HEK293 (cell line): Measurements from ENCODE around the gene RPEL1.
A peak's percentile ranks its signal among the peaks of the same experiment; 100 is the strongest.

Experiments used
- CTCF ChIA-PET: fragments of 350-600 bp; formaldehyde crosslinking; extraction: SDS; loops from one replicate; lab custom pipeline; 2021; ENCODE audit warnings: antibody characterized with exemption; lab: Yijun Ruan, JAX
- POLR2A ChIA-PET: fragments of 300-600 bp; formaldehyde crosslinking; extraction: SDS; loops from one replicate; lab custom pipeline; 2020; ENCODE audit warnings: antibody characterized with exemption, inconsistent platforms; lab: Yijun Ruan, JAX
- H3K27ac ChIP-seq: fragments of 200-500 bp; sonication (Bioruptor generic); 2 replicates; pipeline ENCODE4 v1.5.1; 2014; ENCODE audit warnings: low read depth, low read length, control low read depth, inconsistent platforms; ENCODE audit errors: extremely low read depth
- H3K36me3 ChIP-seq, 2 experiments: fragments of 200-500 bp in 1 of 2; sonication (Bioruptor generic) in 1 of 2; 1 replicate in 1 of 2; 2 replicates in 1 of 2; pipeline ENCODE4 v1.5.1; 2014 to 2017; ENCODE audit warnings: inconsistent platforms in 2 of 2, low read length in 2 of 2; ENCODE audit not compliant: control insufficient read depth in 2 of 2, insufficient read depth in 1 of 2
- H3K4me1 ChIP-seq: fragments of 200-500 bp; sonication (Bioruptor generic); 2 replicates; pipeline ENCODE4 v1.5.1; 2014; ENCODE audit warnings: mild to moderate bottlenecking, low read length, inconsistent platforms; ENCODE audit not compliant: control insufficient read depth, insufficient read depth
- H3K4me3 ChIP-seq: 2 replicates; pipeline ENCODE4 v1.5.1; 2011; ENCODE audit warnings: low read depth, mild to moderate bottlenecking, control low read depth, low read length, moderate library complexity
- H3K9me3 ChIP-seq: fragments of 200-500 bp; sonication (Bioruptor generic); 2 replicates; pipeline ENCODE4 v1.5.1; 2014; ENCODE audit warnings: low read depth, low read length, inconsistent platforms; ENCODE audit not compliant: control insufficient read depth, insufficient read depth
- AEBP2 ChIP-seq: fragments of 450-650 bp; formaldehyde crosslinking; IDR thresholded peaks from 2 replicates; pipeline ENCODE4 v1.5.1; 2016; ENCODE audit warnings: missing biosample characterization, missing genetic modification characterization, borderline replicate concordance
- CTCF ChIP-seq: fragments of 450-650 bp; formaldehyde crosslinking; IDR thresholded peaks from 2 replicates; pipeline ENCODE4 v1.5.1; 2016; ENCODE audit warnings: missing biosample characterization, missing genetic modification characterization
- MYNN ChIP-seq: fragments of 450-650 bp; formaldehyde crosslinking; IDR thresholded peaks from 2 replicates; pipeline ENCODE4 v1.5.1; 2016; ENCODE audit warnings: missing biosample characterization, missing genetic modification characterization, borderline replicate concordance
- PRDM1 ChIP-seq: fragments of 450-650 bp; formaldehyde crosslinking; IDR thresholded peaks from 2 replicates; pipeline ENCODE4; 2016; ENCODE audit warnings: missing biosample characterization, missing genetic modification characterization
- SP2 ChIP-seq: fragments of 450-650 bp; formaldehyde crosslinking; IDR thresholded peaks from 2 replicates; pipeline ENCODE4 v1.5.1; 2016; ENCODE audit warnings: missing biosample characterization, missing genetic modification characterization
- TRIM28 ChIP-seq: IDR thresholded peaks from 2 replicates; pipeline ENCODE4 v1.6.1; 2011; ENCODE audit warnings: low read length, control low read depth, borderline replicate concordance
- WT1 ChIP-seq: fragments of 450-650 bp; formaldehyde crosslinking; IDR thresholded peaks from 2 replicates; pipeline ENCODE4 v1.5.1; 2016; ENCODE audit warnings: missing biosample characterization, missing genetic modification characterization
- ZBTB17 ChIP-seq: fragments of 450-650 bp; formaldehyde crosslinking; IDR thresholded peaks from 2 replicates; pipeline ENCODE4 v1.5.1; 2016; ENCODE audit warnings: missing biosample characterization, missing genetic modification characterization
- ZBTB48 ChIP-seq: fragments of 450-650 bp; formaldehyde crosslinking; IDR thresholded peaks from 2 replicates; pipeline ENCODE4 v1.5.1; 2016; ENCODE audit warnings: missing biosample characterization, missing genetic modification characterization
- ZFP3 ChIP-seq: fragments of 450-650 bp; formaldehyde crosslinking; IDR thresholded peaks from 2 replicates; pipeline ENCODE4 v1.5.1; 2016; ENCODE audit warnings: low read depth, missing biosample characterization, missing genetic modification characterization
- ZFP41 ChIP-seq: fragments of 450-650 bp; formaldehyde crosslinking; IDR thresholded peaks from 2 replicates; pipeline ENCODE4 v1.5.1; 2016; ENCODE audit warnings: missing biosample characterization, missing genetic modification characterization, borderline replicate concordance
- ZFP69B ChIP-seq: fragments of 450-650 bp; formaldehyde crosslinking; IDR thresholded peaks from 2 replicates; pipeline ENCODE4 v1.5.1; 2016; ENCODE audit warnings: missing biosample characterization, missing genetic modification characterization
- ZIC2 ChIP-seq: fragments of 450-650 bp; formaldehyde crosslinking; IDR thresholded peaks from 2 replicates; pipeline ENCODE4 v1.5.1; 2016; ENCODE audit warnings: missing biosample characterization, missing genetic modification characterization
- ZNF114 ChIP-seq: fragments of 450-650 bp; formaldehyde crosslinking; IDR thresholded peaks from 2 replicates; pipeline ENCODE4 v1.5.0; 2017; ENCODE audit warnings: missing biosample characterization, missing genetic modification characterization
- ZNF148 ChIP-seq: fragments of 450-650 bp; formaldehyde crosslinking; IDR thresholded peaks from 2 replicates; pipeline ENCODE4 v1.5.0; 2017; ENCODE audit warnings: missing biosample characterization, missing genetic modification characterization, borderline replicate concordance
- ZNF155 ChIP-seq: fragments of 450-650 bp; formaldehyde crosslinking; IDR thresholded peaks from 2 replicates; pipeline ENCODE4 v1.5.1; 2016; ENCODE audit warnings: missing biosample characterization, missing genetic modification characterization
- ZNF354C ChIP-seq: fragments of 450-650 bp; formaldehyde crosslinking; IDR thresholded peaks from 2 replicates; pipeline ENCODE4 v1.5.1; 2016; ENCODE audit warnings: missing biosample characterization, missing genetic modification characterization, low read depth, borderline replicate concordance
- ZNF362 ChIP-seq: fragments of 450-650 bp; formaldehyde crosslinking; IDR thresholded peaks from 2 replicates; pipeline ENCODE4 v1.5.1; 2016; ENCODE audit warnings: missing biosample characterization, missing genetic modification characterization
- ZNF394 ChIP-seq: fragments of 450-650 bp; formaldehyde crosslinking; IDR thresholded peaks from 2 replicates; pipeline ENCODE4 v1.5.1; 2016; ENCODE audit warnings: missing biosample characterization, missing genetic modification characterization, mild to moderate bottlenecking, moderate library complexity, borderline replicate concordance
- ZNF639 ChIP-seq: fragments of 450-650 bp; formaldehyde crosslinking; IDR thresholded peaks from 2 replicates; pipeline ENCODE4 v1.5.1; 2016; ENCODE audit warnings: missing biosample characterization, missing genetic modification characterization
- ZSCAN16 ChIP-seq: fragments of 450-650 bp; formaldehyde crosslinking; IDR thresholded peaks from 2 replicates; pipeline ENCODE4 v1.5.1; 2016; ENCODE audit warnings: missing biosample characterization, missing genetic modification characterization
- ZSCAN23 ChIP-seq: fragments of 450-650 bp; formaldehyde crosslinking; IDR thresholded peaks from 2 replicates; pipeline ENCODE4 v1.5.1; 2016; ENCODE audit warnings: missing biosample characterization, missing genetic modification characterization

The RPEL1 gene

GRCh38 chr10:103241262-103242011 lies 4.2 kb upstream of the RPEL1 start (continued):
- TF ChIP-seq ZNF148 (tag by site-specific recombination): no peak
- no peak for TF ChIP-seq ZFP69B
- TF ChIP-seq ZFP3 (tag by site-specific recombination): no peak
- TF ChIP-seq ZBTB48: peak; percentile 72
- TF ChIP-seq ZNF354C (tag by site-specific recombination): no peak

- Histone ChIP-seq H3K9me3 (no peaks in the 10 kb centered on the region), H3K27ac (no peak overlapping the region), H3K36me3 (no peaks in the 10 kb centered on the region), H3K4me3 (no peak overlapping the region), H3K4me1 (peaks cover 6% of the 10 kb centered on the region; the same call in 1 of the 2 replicates)
- ChIA-PET CTCF (interaction anchor here (0.6 to 2.1 kb wide), 41 partner anchors 10 to 566 kb away, joined by 3 to 13 read pairs (median 4); partner anchors contain the start of genes CNNM2, CYP17A1, INA and NT5C2), POLR2A (interaction anchor here (0.6 to 1.3 kb wide), 3 partner anchors 51 to 74 kb away, joined by 3 to 5 read pairs (median 3); no protein-coding TSS in a partner anchor)
- TF ChIP-seq ZIC2 (no peak), ZSCAN23 (tag by site-specific recombination) (no peak), SP2 (tag by site-specific recombination) (no peak), CTCF (tag by site-specific recombination) (peak; percentile 42; the same call in 1 of the 2 replicates), PRDM1 (no peak), ZNF362 (tag by site-specific recombination) (no peak), ZNF394 (tag by site-specific recombination) (0 out of 2 replicates have a peak, but pooled peaks have one; percentile 23), AEBP2 (no peak), ZSCAN16 (no peak), ZNF114 (tag by site-specific recombination) (no peak), ZNF639 (tag by site-specific recombination) (no peak), ZNF155 (tag by site-specific recombination) (no peak), TRIM28 (no peak), ZFP41 (tag by site-specific recombination) (no peak), MYNN (no peak), ZBTB17 (peak; percentile 47), WT1 (tag by site-specific recombination) (no peak), ZNF148 (tag by site-specific recombination) (no peak)
Measured at GRCh38 chr10:103244666-103245271, 918 bp upstream of the RPEL1 start.
